HepG2 (cell line): ENCODE measurements around the gene CARS2. TPM values are rescaled to one million over a fixed set of nuclear protein-coding genes. Genes with fewer than 3 reads are reported as not detected.
A peak's percentile ranks its signal among the peaks of the same experiment; 100 is the strongest.

Source experiments
- ATAD3A ChIP-seq: sonication (generic); formaldehyde crosslinking; IDR thresholded peaks from 2 replicates; pipeline ENCODE4 v1.4.0; 2020; ENCODE audit warnings: missing genetic modification reagents
- ATF2 ChIP-seq: sonication (generic); formaldehyde crosslinking; IDR thresholded peaks from 2 replicates; pipeline ENCODE4 v1.4.0; 2020; ENCODE audit warnings: missing genetic modification reagents
- CHCHD3 ChIP-seq: sonication (generic); formaldehyde crosslinking; IDR thresholded peaks from 2 replicates; pipeline ENCODE4 v1.8.0; 2022; ENCODE audit warnings: mild to moderate bottlenecking, missing genetic modification reagents, moderate library complexity
- CSRNP2 ChIP-seq: sonication (generic); formaldehyde crosslinking; conservative IDR thresholded peaks from 2 replicates; pipeline ENCODE4 v1.8.0; 2022; ENCODE audit warnings: low read depth, missing genetic modification reagents
- ETV6 ChIP-seq: sonication (generic); formaldehyde crosslinking; conservative IDR thresholded peaks from 2 replicates; pipeline ENCODE4 v1.4.0; 2020; ENCODE audit warnings: missing genetic modification reagents
- KAT2B ChIP-seq: fragments of 150-350 bp; IDR thresholded peaks from 2 replicates; pipeline ENCODE4 v1.6.1; 2014; ENCODE audit warnings: low read depth, low read length, borderline replicate concordance
- MBNL3 ChIP-seq: fragments of 250-450 bp; sonication (Bioruptor Pico); conservative IDR thresholded peaks from 2 replicates; pipeline ENCODE4 v1.8.0; 2022; ENCODE audit warnings: mild to moderate bottlenecking, inconsistent platforms
- MTA3 ChIP-seq: sonication (generic); formaldehyde crosslinking; IDR thresholded peaks from 2 replicates; pipeline ENCODE4 v1.4.0; 2020; ENCODE audit warnings: missing genetic modification reagents
- NCOA5 ChIP-seq: sonication (generic); formaldehyde crosslinking; IDR thresholded peaks from 2 replicates; pipeline ENCODE4 v1.4.0; 2020; ENCODE audit warnings: missing genetic modification reagents
- PAWR ChIP-seq: sonication (generic); formaldehyde crosslinking; IDR thresholded peaks from 2 replicates; pipeline ENCODE4 v1.4.0; 2020; ENCODE audit warnings: missing genetic modification reagents, mild to moderate bottlenecking, borderline replicate concordance
- RARA ChIP-seq: IDR thresholded peaks from 2 replicates; pipeline ENCODE4 v1.6.1; 2016; ENCODE audit warnings: missing genetic modification reagents, missing compliant biosample characterization
- RFX3 ChIP-seq: IDR thresholded peaks from 2 replicates; pipeline ENCODE4 v1.6.1; 2016; ENCODE audit warnings: missing biosample characterization, missing genetic modification reagents
- RORA ChIP-seq: sonication (generic); formaldehyde crosslinking; IDR thresholded peaks from 2 replicates; pipeline ENCODE4 v1.5.0; 2020; ENCODE audit warnings: mild to moderate bottlenecking, missing genetic modification reagents, moderate library complexity
- TRIM22 ChIP-seq: fragments of 450-650 bp; IDR thresholded peaks from 2 replicates; pipeline ENCODE4 v1.6.1; 2017
- ZBTB46 ChIP-seq: sonication (generic); formaldehyde crosslinking; IDR thresholded peaks from 2 replicates; pipeline ENCODE4 v1.4.0; 2020; ENCODE audit warnings: mild to moderate bottlenecking, missing genetic modification reagents, borderline replicate concordance
- ZIK1 ChIP-seq: sonication (generic); formaldehyde crosslinking; IDR thresholded peaks from 2 replicates; pipeline ENCODE4 v1.5.0; 2020; ENCODE audit warnings: mild to moderate bottlenecking, low read depth, missing genetic modification reagents, borderline replicate concordance
- ZNF326 ChIP-seq: sonication (generic); formaldehyde crosslinking; IDR thresholded peaks from 2 replicates; pipeline ENCODE4 v1.4.0; 2020; ENCODE audit warnings: missing genetic modification reagents, borderline replicate concordance
- ZNF414 ChIP-seq: sonication (generic); formaldehyde crosslinking; IDR thresholded peaks from 2 replicates; pipeline ENCODE4 v1.5.0; 2020; ENCODE audit warnings: missing genetic modification reagents
- ZNF547 ChIP-seq: sonication (generic); formaldehyde crosslinking; IDR thresholded peaks from 2 replicates; pipeline ENCODE4 v1.5.1; 2020; ENCODE audit warnings: mild to moderate bottlenecking, missing genetic modification reagents
- ZNF644 ChIP-seq: IDR thresholded peaks from 2 replicates; pipeline ENCODE4 v1.6.1; 2016; ENCODE audit warnings: low read depth
- ZNF691 ChIP-seq: sonication (generic); formaldehyde crosslinking; IDR thresholded peaks from 2 replicates; pipeline ENCODE4 v1.4.0; 2020; ENCODE audit warnings: missing genetic modification reagents, low read depth, mild to moderate bottlenecking, borderline replicate concordance
- ZNF740 ChIP-seq: sonication (generic); formaldehyde crosslinking; IDR thresholded peaks from 2 replicates; pipeline ENCODE4 v1.4.0; 2020; ENCODE audit warnings: missing genetic modification reagents
- ZNF781 ChIP-seq: sonication (generic); formaldehyde crosslinking; IDR thresholded peaks from 2 replicates; pipeline ENCODE4 v1.5.1; 2020; ENCODE audit warnings: borderline replicate concordance, mild to moderate bottlenecking, missing genetic modification reagents; ENCODE audit errors: not compliant biosample characterization
- polyA plus RNA-seq, 8 experiments: library from polyadenylated mRNA; depleted of rRNA in 3 of 8; stranded (reverse) in 7 of 8; unstranded in 1 of 8; fragments of >200 nt; fragmentation: Illumina TruSeq in 4 of 8; extraction: Trizol in 4 of 8; gene quantifications; 2 replicates each; pipeline versions ENCODE4 v1.2.1 to v1.2.3, GENCODE V29; 2011 to 2016; ENCODE audit warnings: low read depth in 4 of 8, missing spikeins in 1 of 8, mixed read lengths in 1 of 8; ENCODE audit not compliant: insufficient read depth in 1 of 8
- total RNA-seq, 5 experiments: library from RNA; depleted of rRNA; stranded (reverse); fragments of >200 nt; fragmentation: Illumina TruSeq; extraction: Trizol; gene quantifications; 2 replicates each; pipeline ENCODE4 v1.2.3, GENCODE V29; 2016; ENCODE audit warnings: low read depth in 1 of 5

The CARS2 gene
- total and polyA plus RNA-seq, 2 of the 13 experiments (the other 11 are each of a cell fraction or from before 2014, with no cell fraction given): 41.1 to 59.3 TPM

GRCh38 chr13:110684388-110685056, 21.4 kb downstream of the CARS2 start (continued):
- no peak for TF ChIP-seq ATF2 (CRISPR knock-in tag)
- no peak for TF ChIP-seq MTA3 (CRISPR knock-in tag)
- no peak for TF ChIP-seq ZBTB46
- no peak for TF ChIP-seq ZNF326 (CRISPR knock-in tag)
- no peak for TF ChIP-seq TRIM22
- no peak for TF ChIP-seq ZNF781 (CRISPR knock-in tag)
- no peak for TF ChIP-seq ZIK1 (CRISPR knock-in tag)
- no peak for TF ChIP-seq ZNF691 (CRISPR knock-in tag)
- TF ChIP-seq ZNF547 (CRISPR knock-in tag): no peak
- TF ChIP-seq ETV6: no peak
- no peak for TF ChIP-seq KAT2B
- TF ChIP-seq RORA: no peak
- peak; percentile 49; the same call in 1 of the 2 replicates for TF ChIP-seq RARA
- no peak for TF ChIP-seq ATAD3A (CRISPR knock-in tag)
- no peak for TF ChIP-seq CHCHD3
- no peak for TF ChIP-seq PAWR (CRISPR knock-in tag)
- TF ChIP-seq CSRNP2 (CRISPR knock-in tag): no peak
- no peak for TF ChIP-seq RFX3 (CRISPR knock-in tag)
- TF ChIP-seq ZNF644 (CRISPR knock-in tag): peak; percentile 46
- no peak for TF ChIP-seq MBNL3 (CRISPR knock-in tag)
- no peak for TF ChIP-seq ZNF414
- TF ChIP-seq NCOA5 (CRISPR knock-in tag): no peak
- no peak for TF ChIP-seq ZNF740 (CRISPR knock-in tag)
